ENCODE measurements around the gene CCDC141. TPM values are rescaled to one million over a fixed set of nuclear protein-coding genes. Genes with fewer than 3 reads are reported as not detected.

Gene CCDC141
- total and polyA plus RNA-seq, 2 of the 13 experiments (the other 11 are each of a cell fraction or from before 2014, with no cell fraction given): not detected

DNA sequence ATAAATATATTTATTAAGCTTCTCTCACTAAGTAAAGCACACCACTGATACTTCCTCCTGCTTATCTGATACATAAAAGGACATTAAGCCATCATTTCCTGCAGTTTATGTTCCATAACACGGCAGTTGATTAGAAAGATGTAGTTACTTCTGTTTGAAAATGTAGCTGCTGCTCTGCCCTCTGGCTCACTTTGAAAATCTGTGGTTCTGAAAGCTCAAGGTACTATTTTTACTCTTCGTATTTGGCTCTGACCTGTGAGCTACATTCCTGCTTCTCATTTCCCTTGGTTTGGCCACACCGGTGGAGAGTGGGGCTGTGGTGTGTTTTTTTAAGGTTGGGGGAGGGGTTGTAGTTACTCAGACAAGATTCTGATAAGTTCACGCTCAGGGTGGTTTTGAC, 229.9 kb downstream of the CCDC141 start:
- WGBS (ENCODE audit: low lambda C conversion rate): 8% methylated on average over 4 of the region's 4 CpGs
- Histone ChIP-seq H3K4me2 (ENCODE audit: low read depth, low read length) (no peak overlapping the region), H3K4me1 (ENCODE audit: insufficient read depth, low read length) (no peaks in the 10 kb centered on the region), H3K4me3 (replicated peaks in 1 of 3; ENCODE audit: insufficient read depth in 1 of 3, low read depth in 2 of 3, low read length in 3 of 3) (no peak overlapping the region), H3K27ac (ENCODE audit: extremely low read length, insufficient read depth, low read length) (no peak overlapping the region), H4K20me1 (ENCODE audit: insufficient read depth, low read length) (no peaks in the 10 kb centered on the region), H2AFZ (ENCODE audit: low read length) (no peak overlapping the region), H3K36me3 (replicated peaks in 1 of 2; ENCODE audit: control insufficient read depth in 1 of 2, insufficient read depth in 2 of 2, low read length in 2 of 2) (no peaks in the 10 kb centered on the region), H3K9me3 (ENCODE audit: low read length) (no peaks in the 10 kb centered on the region), H3K79me2 (ENCODE audit: insufficient read depth, low read length) (no peaks in the 10 kb centered on the region), H3K27me3 (ENCODE audit: control insufficient read depth in 1 of 2, insufficient read depth in 2 of 2, low read length in 2 of 2) (no peaks in the 10 kb centered on the region), H3K9ac (ENCODE audit: insufficient read depth, low read depth, low read length) (no peak overlapping the region)
- POLR2A ChIA-PET: no interaction called here
- ATAC-seq: no peak
- TF ChIP-seq ZNF251 (CRISPR knock-in tag; IDR thresholded peaks at IDR 0.05) (no peak), TFDP1 (CRISPR knock-in tag; IDR thresholded peaks at IDR 0.05; ENCODE audit: borderline replicate concordance) (no peak), ZNF263 (CRISPR knock-in tag; IDR thresholded peaks at IDR 0.05) (no peak)
- BruUV-seq (replicated peaks): no TSS peak
- in situ Hi-C loops (cut with HindIII; ENCODE audit: extremely low pct_ligation_motif_present, low pct_unique_long_range_greater_than_20kb): no loop called here
- no peak for DNase-seq (ENCODE audit: low spot score)
- CTCF ChIA-PET (ENCODE audit: low intra/inter-chr PET ratio, low total read pairs): no interaction called here
- intact Hi-C loops (cut with micrococcal nuclease; ENCODE audit: unreplicated experiment): no loop called here
- FAIRE-seq: no peak

- 0% methylated on average over 1 of the region's 1 CpG for WGBS (ENCODE audit: low lambda C conversion rate)
- Histone ChIP-seq H3K36me3 (replicated peaks in 1 of 2; ENCODE audit: control insufficient read depth in 1 of 2, insufficient read depth in 2 of 2, low read length in 2 of 2) (no peaks in the 10 kb centered on the region), H3K9me3 (ENCODE audit: low read length) (no peaks in the 10 kb centered on the region), H3K4me1 (ENCODE audit: insufficient read depth, low read length) (no peaks in the 10 kb centered on the region), H4K20me1 (ENCODE audit: insufficient read depth, low read length) (no peaks in the 10 kb centered on the region), H3K4me3 (replicated peaks in 1 of 3; ENCODE audit: insufficient read depth in 1 of 3, low read depth in 2 of 3, low read length in 3 of 3) (no peak overlapping the region), H3K9ac (ENCODE audit: insufficient read depth, low read depth, low read length) (no peak overlapping the region), H3K27ac (ENCODE audit: extremely low read length, insufficient read depth, low read length) (no peak overlapping the region), H2AFZ (ENCODE audit: low read length) (no peak overlapping the region), H3K79me2 (ENCODE audit: insufficient read depth, low read length) (no peaks in the 10 kb centered on the region), H3K27me3 (ENCODE audit: control insufficient read depth in 1 of 2, insufficient read depth in 2 of 2, low read length in 2 of 2) (no peaks in the 10 kb centered on the region), H3K4me2 (ENCODE audit: low read depth, low read length) (no peak overlapping the region)
- ATAC-seq (no peak), FAIRE-seq (no peak), DNase-seq (ENCODE audit: low spot score) (no peak)
- in situ Hi-C loops (cut with HindIII; ENCODE audit: extremely low pct_ligation_motif_present, low pct_unique_long_range_greater_than_20kb) (no loop called here), intact Hi-C loops (cut with micrococcal nuclease; ENCODE audit: unreplicated experiment) (no loop called here)
- CTCF ChIA-PET (ENCODE audit: low intra/inter-chr PET ratio, low total read pairs): no interaction called here
- no TSS peak for BruUV-seq (replicated peaks)
- POLR2A ChIA-PET: no interaction called here
- TF ChIP-seq, protein P1, sequence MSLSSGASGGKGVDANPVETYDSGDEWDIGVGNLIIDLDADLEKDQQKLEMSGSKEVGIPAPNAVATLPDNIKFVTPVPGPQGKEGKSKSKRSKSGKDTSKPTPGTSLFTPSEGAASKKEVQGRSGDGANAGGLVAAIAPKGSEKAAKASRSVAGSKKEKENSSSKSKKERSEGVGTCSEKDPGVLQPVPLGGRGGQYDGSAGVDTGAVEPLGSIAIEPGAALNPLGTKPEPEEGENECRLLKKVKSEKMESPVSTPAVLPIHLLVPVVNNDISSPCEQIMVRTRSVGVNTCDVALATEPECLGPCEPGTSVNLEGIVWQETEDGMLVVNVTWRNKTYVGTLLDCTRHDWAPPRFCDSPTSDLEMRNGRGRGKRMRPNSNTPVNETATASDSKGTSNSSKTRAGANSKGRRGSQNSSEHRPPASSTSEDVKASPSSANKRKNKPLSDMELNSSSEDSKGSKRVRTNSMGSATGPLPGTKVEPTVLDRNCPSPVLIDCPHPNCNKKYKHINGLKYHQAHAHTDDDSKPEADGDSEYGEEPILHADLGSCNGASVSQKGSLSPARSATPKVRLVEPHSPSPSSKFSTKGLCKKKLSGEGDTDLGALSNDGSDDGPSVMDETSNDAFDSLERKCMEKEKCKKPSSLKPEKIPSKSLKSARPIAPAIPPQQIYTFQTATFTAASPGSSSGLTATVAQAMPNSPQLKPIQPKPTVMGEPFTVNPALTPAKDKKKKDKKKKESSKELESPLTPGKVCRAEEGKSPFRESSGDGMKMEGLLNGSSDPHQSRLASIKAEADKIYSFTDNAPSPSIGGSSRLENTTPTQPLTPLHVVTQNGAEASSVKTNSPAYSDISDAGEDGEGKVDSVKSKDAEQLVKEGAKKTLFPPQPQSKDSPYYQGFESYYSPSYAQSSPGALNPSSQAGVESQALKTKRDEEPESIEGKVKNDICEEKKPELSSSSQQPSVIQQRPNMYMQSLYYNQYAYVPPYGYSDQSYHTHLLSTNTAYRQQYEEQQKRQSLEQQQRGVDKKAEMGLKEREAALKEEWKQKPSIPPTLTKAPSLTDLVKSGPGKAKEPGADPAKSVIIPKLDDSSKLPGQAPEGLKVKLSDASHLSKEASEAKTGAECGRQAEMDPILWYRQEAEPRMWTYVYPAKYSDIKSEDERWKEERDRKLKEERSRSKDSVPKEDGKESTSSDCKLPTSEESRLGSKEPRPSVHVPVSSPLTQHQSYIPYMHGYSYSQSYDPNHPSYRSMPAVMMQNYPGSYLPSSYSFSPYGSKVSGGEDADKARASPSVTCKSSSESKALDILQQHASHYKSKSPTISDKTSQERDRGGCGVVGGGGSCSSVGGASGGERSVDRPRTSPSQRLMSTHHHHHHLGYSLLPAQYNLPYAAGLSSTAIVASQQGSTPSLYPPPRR (CRISPR knock-in tag; IDR thresholded peaks at IDR 0.05; ENCODE audit: borderline replicate concordance): no peak
- no peak for TF ChIP-seq SKIL (CRISPR knock-in tag; IDR thresholded peaks at IDR 0.05; ENCODE audit: borderline replicate concordance)
- TF ChIP-seq, protein P2, sequence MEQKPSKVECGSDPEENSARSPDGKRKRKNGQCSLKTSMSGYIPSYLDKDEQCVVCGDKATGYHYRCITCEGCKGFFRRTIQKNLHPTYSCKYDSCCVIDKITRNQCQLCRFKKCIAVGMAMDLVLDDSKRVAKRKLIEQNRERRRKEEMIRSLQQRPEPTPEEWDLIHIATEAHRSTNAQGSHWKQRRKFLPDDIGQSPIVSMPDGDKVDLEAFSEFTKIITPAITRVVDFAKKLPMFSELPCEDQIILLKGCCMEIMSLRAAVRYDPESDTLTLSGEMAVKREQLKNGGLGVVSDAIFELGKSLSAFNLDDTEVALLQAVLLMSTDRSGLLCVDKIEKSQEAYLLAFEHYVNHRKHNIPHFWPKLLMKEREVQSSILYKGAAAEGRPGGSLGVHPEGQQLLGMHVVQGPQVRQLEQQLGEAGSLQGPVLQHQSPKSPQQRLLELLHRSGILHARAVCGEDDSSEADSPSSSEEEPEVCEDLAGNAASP (CRISPR knock-in tag; IDR thresholded peaks at IDR 0.05; ENCODE audit: borderline replicate concordance): no peak
Measured at GRCh38 chr2:178819147-178819875, 230.6 kb downstream of the CCDC141 start.
